Body of pancreas (tissue), 4 donors: Measurements from ENCODE around the gene SREBF1.

ENCODE experiments used
- CTCF ChIP-seq, 7 experiments: fragments of 450-650 bp in 4 of 7; fragments of 200-600 bp in 3 of 7; sonication (generic) in 3 of 7; IDR thresholded peaks; one replicate each; pipeline ENCODE4 v1.5.1; 2016 to 2019; ENCODE audit warnings: antibody characterized with exemption in 7 of 7
- POLR2A ChIP-seq, 3 donors: fragments of 450-650 bp; IDR thresholded peaks; one replicate each; pipeline ENCODE4 v1.6.1; 2016; ENCODE audit warnings: antibody characterized with exemption in 3 of 3, mild to moderate bottlenecking in 2 of 3

DNA sequence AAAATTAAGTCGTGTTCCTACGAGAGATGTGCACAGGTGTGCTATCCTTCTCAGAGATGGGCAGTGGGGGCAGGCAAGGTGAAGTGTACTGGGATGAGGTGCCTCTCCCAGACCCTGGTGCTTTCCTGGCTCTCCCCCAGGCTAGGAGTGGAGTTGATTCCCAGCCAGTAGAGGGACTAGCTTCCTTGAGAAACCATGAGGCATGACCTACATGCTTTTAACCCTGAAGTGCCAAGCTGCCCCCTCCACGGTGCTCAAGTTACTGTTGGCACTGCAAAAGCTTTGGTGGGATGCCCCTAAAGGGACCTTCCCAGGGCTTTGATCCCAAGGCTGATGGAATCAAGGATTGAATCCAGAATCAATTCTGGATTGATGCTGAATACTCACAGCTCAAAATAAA lies 47.0 kb upstream of the SREBF1 start:
- TF ChIP-seq CTCF (IDR thresholded peaks at IDR 0.05) (no peak), POLR2A (IDR thresholded peaks at IDR 0.05) (no peak)
